ENCODE results near the gene PIMREG.

The PIMREG gene

GRCh38 chr17:6427279-6427781 lies 16.9 kb upstream of the PIMREG start:
- TF ChIP-seq GATA3 (IDR thresholded peaks at IDR 0.05; ENCODE audit: low read depth, low read length) (no peak), GATA2 (IDR thresholded peaks at IDR 0.05; ENCODE audit: low read depth, low read length) (no peak)

GRCh38 chr17:6428207-6428965 lies 15.9 kb upstream of the PIMREG start:
- no peak for TF ChIP-seq GATA3 (IDR thresholded peaks at IDR 0.05; ENCODE audit: low read depth, low read length)

- TF ChIP-seq GATA3 (IDR thresholded peaks at IDR 0.05; ENCODE audit: low read depth, low read length) (no peak), GATA2 (IDR thresholded peaks at IDR 0.05; ENCODE audit: low read depth, low read length) (no peak)
Measured at GRCh38 chr17:6429266-6429665, 15.0 kb upstream of the PIMREG start.

- TF ChIP-seq GATA2 (IDR thresholded peaks at IDR 0.05; ENCODE audit: low read depth, low read length): no peak
- TF ChIP-seq GATA3 (IDR thresholded peaks at IDR 0.05; ENCODE audit: low read depth, low read length): no peak
Measured at GRCh38 chr17:6430769-6431168, 13.5 kb upstream of the PIMREG start.

GRCh38 chr17:6435051-6435450 lies 9.2 kb upstream of the PIMREG start, which contains the start of gene AIPL1:
Gene AIPL1 (minus strand): TSS chr17:6435121. CDS start chr17:6435104, 17 bp downstream.
- TF ChIP-seq GATA2 (IDR thresholded peaks at IDR 0.05; ENCODE audit: low read depth, low read length): no peak
- no peak for TF ChIP-seq GATA3 (IDR thresholded peaks at IDR 0.05; ENCODE audit: low read depth, low read length)

GRCh38 chr17:6435968-6436367 lies 8.3 kb upstream of the PIMREG start:
- no peak for TF ChIP-seq GATA2 (IDR thresholded peaks at IDR 0.05; ENCODE audit: low read depth, low read length)
- TF ChIP-seq GATA3 (IDR thresholded peaks at IDR 0.05; ENCODE audit: low read depth, low read length): no peak

- TF ChIP-seq GATA3 (IDR thresholded peaks at IDR 0.05; ENCODE audit: low read depth, low read length): no peak
- no peak for TF ChIP-seq GATA2 (IDR thresholded peaks at IDR 0.05; ENCODE audit: low read depth, low read length)
Measured at GRCh38 chr17:6437466-6437865, 6.8 kb upstream of the PIMREG start.

GRCh38 chr17:6437956-6438355 lies 6.3 kb upstream of the PIMREG start:
- no peak for TF ChIP-seq GATA2 (IDR thresholded peaks at IDR 0.05; ENCODE audit: low read depth, low read length)
- no peak for TF ChIP-seq GATA3 (IDR thresholded peaks at IDR 0.05; ENCODE audit: low read depth, low read length)

- TF ChIP-seq GATA3 (IDR thresholded peaks at IDR 0.05; ENCODE audit: low read depth, low read length): no peak
- TF ChIP-seq GATA2 (IDR thresholded peaks at IDR 0.05; ENCODE audit: low read depth, low read length): no peak
Measured at GRCh38 chr17:6439951-6440350, 4.3 kb upstream of the PIMREG start.

GRCh38 chr17:6442775-6443174 lies 1.5 kb upstream of the PIMREG start:
- TF ChIP-seq GATA3 (IDR thresholded peaks at IDR 0.05; ENCODE audit: low read depth, low read length) (no peak), GATA2 (IDR thresholded peaks at IDR 0.05; ENCODE audit: low read depth, low read length) (no peak)

- TF ChIP-seq GATA2 (IDR thresholded peaks at IDR 0.05; ENCODE audit: low read depth, low read length) (no peak), GATA3 (IDR thresholded peaks at IDR 0.05; ENCODE audit: low read depth, low read length) (no peak)
Measured at GRCh38 chr17:6444571-6445335, 498 bp downstream of the PIMREG start.

GRCh38 chr17:6446516-6447100 lies 2.4 kb downstream of the PIMREG start:
- no peak for TF ChIP-seq GATA2 (IDR thresholded peaks at IDR 0.05; ENCODE audit: low read depth, low read length)
- no peak for TF ChIP-seq GATA3 (IDR thresholded peaks at IDR 0.05; ENCODE audit: low read depth, low read length)

GRCh38 chr17:6448473-6448872 lies 4.2 kb downstream of the PIMREG start:
- TF ChIP-seq GATA3 (IDR thresholded peaks at IDR 0.05; ENCODE audit: low read depth, low read length) (no peak), GATA2 (IDR thresholded peaks at IDR 0.05; ENCODE audit: low read depth, low read length) (no peak)

GRCh38 chr17:6449307-6449706 lies 5.1 kb downstream of the PIMREG start:
- no peak for TF ChIP-seq GATA2 (IDR thresholded peaks at IDR 0.05; ENCODE audit: low read depth, low read length)
- TF ChIP-seq GATA3 (IDR thresholded peaks at IDR 0.05; ENCODE audit: low read depth, low read length): no peak
